ENCODE results near the gene DNAH17.
A peak's percentile ranks its signal among the peaks of the same experiment; 100 is the strongest.

Gene DNAH17

GRCh38 chr17:78541488-78542206 lies 35.5 kb downstream of the DNAH17 start:
- no peak for DNase-seq

GRCh38 chr17:78539781-78540180 lies 37.4 kb downstream of the DNAH17 start:
- no peak for DNase-seq

- DNase-seq: no peak
These were observed 39.0 kb downstream of the DNAH17 start for GRCh38 chr17:78538033-78538776.

GRCh38 chr17:78537217-78537860 lies 39.9 kb downstream of the DNAH17 start:
- DNase-seq: no peak

- peak; percentile 82 for DNase-seq
These were observed 41.7 kb downstream of the DNAH17 start for GRCh38 chr17:78535273-78536197.

GRCh38 chr17:78534492-78535272 lies 42.5 kb downstream of the DNAH17 start:
- no peak for DNase-seq

GRCh38 chr17:78532922-78533640 lies 44.1 kb downstream of the DNAH17 start:
- DNase-seq: no peak

- no peak for DNase-seq
These were observed 44.9 kb downstream of the DNAH17 start for GRCh38 chr17:78532311-78532710.

- DNase-seq: no peak
These were observed 46.5 kb downstream of the DNAH17 start for GRCh38 chr17:78530675-78531074.

- peak; percentile 90 for DNase-seq
These were observed 47.1 kb downstream of the DNAH17 start for GRCh38 chr17:78529871-78530670.

- DNase-seq: no peak
These were observed 47.9 kb downstream of the DNAH17 start for GRCh38 chr17:78529251-78529650.

- DNase-seq: peak; percentile 88
These were observed 48.7 kb downstream of the DNAH17 start for GRCh38 chr17:78528541-78528940.

- DNase-seq: no peak
These were observed 49.9 kb downstream of the DNAH17 start for GRCh38 chr17:78527345-78527744.

- no peak for DNase-seq
These were observed 50.8 kb downstream of the DNAH17 start for GRCh38 chr17:78526231-78527025.

- DNase-seq: no peak
These were observed 51.6 kb downstream of the DNAH17 start for GRCh38 chr17:78525511-78526160.

- no peak for DNase-seq
These were observed 52.2 kb downstream of the DNAH17 start for GRCh38 chr17:78524870-78525510.

GRCh38 chr17:78523934-78524655 lies 53.1 kb downstream of the DNAH17 start:
- DNase-seq: no peak
